IgD-negative memory B cell (primary cell): ENCODE results near the gene TRANK1. TPM values are rescaled to one million over a fixed set of nuclear protein-coding genes. Genes with fewer than 3 reads are reported as not detected.

Experiments used
- H3K27ac Mint-ChIP-seq, 3 donors: one replicate each; pipeline ENCODE4 v1.8.0; 2020 to 2022; ENCODE audit warnings: mild to moderate bottlenecking in 3 of 3, mixed read lengths in 3 of 3, moderate library complexity in 1 of 3
- H3K27me3 Mint-ChIP-seq: one replicate; pipeline ENCODE4 v1.8.0; 2021; ENCODE audit warnings: mixed read lengths
- H3K36me3 Mint-ChIP-seq: one replicate; pipeline ENCODE4 v1.8.0; 2020; ENCODE audit warnings: mild to moderate bottlenecking, mixed read lengths
- H3K4me1 Mint-ChIP-seq, 3 donors: one replicate each; pipeline ENCODE4 v1.8.0; 2020 to 2022; ENCODE audit warnings: mixed read lengths in 3 of 3, mild to moderate bottlenecking in 1 of 3
- H3K4me3 Mint-ChIP-seq, 4 donors: one replicate each; pipeline ENCODE4 v1.8.0; 2020 to 2022; ENCODE audit warnings: mild to moderate bottlenecking in 4 of 4, mixed read lengths in 4 of 4, moderate library complexity in 3 of 4
- H3K9me3 Mint-ChIP-seq, 3 donors: one replicate each; pipeline ENCODE4 v1.8.0; 2020 to 2021; ENCODE audit warnings: mixed read lengths in 3 of 3, mild to moderate bottlenecking in 1 of 3
- polyA plus RNA-seq: library from polyadenylated mRNA; unstranded; fragments of 300-500 nt; fragmentation: Illumina TruSeq; gene quantifications from one replicate; pipeline ENCODE4 v1.2.3, GENCODE V29; 2021

The TRANK1 gene
- polyA plus RNA-seq, 1 donor from 2014 or later = 27.7 TPM

GRCh38 chr3:36811768-36812167 lies 133.1 kb downstream of the TRANK1 start:
- Mint-ChIP-seq H3K9me3 (no peaks in the 10 kb centered on the region), H3K36me3 (no peaks in the 10 kb centered on the region), H3K27me3 (peaks cover 8% of the 10 kb centered on the region), H3K4me3 (no peak overlapping the region), H3K4me1 (peaks cover 0 to 4% (median 0%) of the 10 kb centered on the region in 3 donors), H3K27ac (no peak overlapping the region)

- peaks cover 4 to 9% (median 6%) of the 10 kb centered on the region in 3 donors for H3K9me3 Mint-ChIP-seq
- peaks cover 0 to 1% (median 0%) of the 10 kb centered on the region in 3 donors for H3K4me1 Mint-ChIP-seq
- H3K27ac Mint-ChIP-seq = no peak overlapping the region
- H3K36me3 Mint-ChIP-seq = peaks cover 4% of the 10 kb centered on the region
- H3K4me3 Mint-ChIP-seq = no peak overlapping the region
- H3K27me3 Mint-ChIP-seq = peaks cover 26% of the 10 kb centered on the region
Observed at GRCh38 chr3:36804295-36805055, 140.4 kb downstream of the TRANK1 start.

- Mint-ChIP-seq H3K36me3 (peaks cover 4% of the 10 kb centered on the region), H3K27ac (no peak overlapping the region), H3K9me3 (peaks cover 4 to 9% (median 6%) of the 10 kb centered on the region in 3 donors), H3K4me3 (no peak overlapping the region), H3K4me1 (peaks cover 0 to under 1% (median 0%) of the 10 kb centered on the region in 3 donors), H3K27me3 (peaks cover 23% of the 10 kb centered on the region)
Observed at GRCh38 chr3:36803091-36803791, 141.6 kb downstream of the TRANK1 start.

- Mint-ChIP-seq H3K9me3 (peaks cover 0 to 4% (median 0%) of the 10 kb centered on the region in 3 donors), H3K36me3 (no peaks in the 10 kb centered on the region), H3K27ac (no peak overlapping the region), H3K27me3 (peaks cover 12% of the 10 kb centered on the region), H3K4me3 (no peak overlapping the region), H3K4me1 (no peaks in the 10 kb centered on the region)
Observed at GRCh38 chr3:36800533-36801116, 144.2 kb downstream of the TRANK1 start.

- Mint-ChIP-seq H3K4me1 (no peaks in the 10 kb centered on the region), H3K27me3 (peaks cover 1% of the 10 kb centered on the region), H3K4me3 (no peak overlapping the region), H3K36me3 (no peaks in the 10 kb centered on the region), H3K27ac (no peak overlapping the region), H3K9me3 (peaks cover 0 to 2% (median 0%) of the 10 kb centered on the region in 3 donors)
Observed at GRCh38 chr3:36796881-36797280, 148.0 kb downstream of the TRANK1 start.

GRCh38 chr3:36796161-36796560 lies 148.7 kb downstream of the TRANK1 start:
- H3K36me3 Mint-ChIP-seq = no peaks in the 10 kb centered on the region
- H3K4me3 Mint-ChIP-seq = no peak overlapping the region
- peaks cover 0 to 2% (median 0%) of the 10 kb centered on the region in 3 donors for H3K9me3 Mint-ChIP-seq
- H3K4me1 Mint-ChIP-seq = no peaks in the 10 kb centered on the region
- no peak overlapping the region for H3K27ac Mint-ChIP-seq
- peaks cover 4% of the 10 kb centered on the region for H3K27me3 Mint-ChIP-seq

- Mint-ChIP-seq H3K27ac (no peak overlapping the region), H3K27me3 (peaks cover 6% of the 10 kb centered on the region), H3K9me3 (peaks cover 0 to 2% (median 0%) of the 10 kb centered on the region in 3 donors), H3K4me3 (no peak overlapping the region), H3K4me1 (no peaks in the 10 kb centered on the region), H3K36me3 (no peaks in the 10 kb centered on the region)
Observed at GRCh38 chr3:36795622-36796021, 149.2 kb downstream of the TRANK1 start.

- Mint-ChIP-seq H3K36me3 (peaks cover 2% of the 10 kb centered on the region), H3K4me3 (no peak overlapping the region), H3K27ac (no peak overlapping the region), H3K27me3 (peaks cover 6% of the 10 kb centered on the region), H3K4me1 (no peaks in the 10 kb centered on the region), H3K9me3 (no peaks in the 10 kb centered on the region)
Observed at GRCh38 chr3:36792342-36792741, 152.5 kb downstream of the TRANK1 start.

GRCh38 chr3:36790765-36791164 lies 154.1 kb downstream of the TRANK1 start:
- Mint-ChIP-seq H3K4me1 (no peaks in the 10 kb centered on the region), H3K27ac (no peak overlapping the region), H3K36me3 (peaks cover 2% of the 10 kb centered on the region), H3K9me3 (no peaks in the 10 kb centered on the region), H3K27me3 (peaks cover 6% of the 10 kb centered on the region), H3K4me3 (no peak overlapping the region)

GRCh38 chr3:36786921-36787890 lies 157.6 kb downstream of the TRANK1 start:
- H3K9me3 Mint-ChIP-seq = no peaks in the 10 kb centered on the region
- H3K27me3 Mint-ChIP-seq = peaks cover 8% of the 10 kb centered on the region
- H3K36me3 Mint-ChIP-seq = peaks cover 2% of the 10 kb centered on the region
- H3K4me1 Mint-ChIP-seq = no peaks in the 10 kb centered on the region
- H3K4me3 Mint-ChIP-seq = no peak overlapping the region
- H3K27ac Mint-ChIP-seq = peak overlapping the region in 1 of 3 donors; percentile 57

GRCh38 chr3:36784138-36784635 lies 160.7 kb downstream of the TRANK1 start:
- H3K9me3 Mint-ChIP-seq = no peaks in the 10 kb centered on the region
- peaks cover 3% of the 10 kb centered on the region for H3K27me3 Mint-ChIP-seq
- no peak overlapping the region for H3K27ac Mint-ChIP-seq
- H3K36me3 Mint-ChIP-seq = no peaks in the 10 kb centered on the region
- H3K4me3 Mint-ChIP-seq = no peak overlapping the region
- H3K4me1 Mint-ChIP-seq = no peaks in the 10 kb centered on the region

- H3K36me3 Mint-ChIP-seq = no peaks in the 10 kb centered on the region
- no peak overlapping the region for H3K27ac Mint-ChIP-seq
- H3K4me3 Mint-ChIP-seq = no peak overlapping the region
- no peaks in the 10 kb centered on the region for H3K9me3 Mint-ChIP-seq
- H3K27me3 Mint-ChIP-seq = peaks cover 6% of the 10 kb centered on the region
- no peaks in the 10 kb centered on the region for H3K4me1 Mint-ChIP-seq
Observed at GRCh38 chr3:36777424-36778218, 167.2 kb downstream of the TRANK1 start.
